ENCODE data around the gene METTL8.
"Not testable (repeated sequence)": the region's sequence is repeated elsewhere in the genome, so short reads cannot be mapped to it uniquely, and the experiment has no call there.

Gene METTL8

DNA sequence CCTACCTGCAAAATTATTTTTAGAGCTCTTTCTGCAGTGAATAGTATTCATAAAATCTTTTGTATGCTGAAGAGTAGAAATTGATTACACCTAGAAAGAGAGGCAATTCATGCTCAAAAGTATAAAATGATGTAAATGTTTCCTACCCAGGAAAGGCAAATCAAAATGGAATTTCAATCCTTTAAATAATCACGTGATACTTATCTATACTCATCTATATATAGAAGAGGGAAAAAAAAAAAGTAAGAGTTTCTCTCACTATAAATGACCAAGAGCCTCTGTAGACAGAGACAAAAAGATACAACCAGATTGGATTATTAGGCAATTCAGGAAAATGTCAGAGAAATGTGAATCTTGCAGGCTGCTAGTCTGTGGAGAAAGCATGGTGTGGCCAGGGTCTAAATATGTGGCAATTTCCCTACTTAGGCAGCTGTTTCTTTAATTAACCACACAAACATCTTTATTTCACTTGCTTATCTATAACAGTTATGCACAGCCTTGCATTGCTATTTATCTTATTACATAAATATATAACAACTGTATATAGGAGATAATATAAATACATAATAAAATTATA is 39.5 kb downstream of the METTL8 start:
- no peak for DNase-seq

DNA sequence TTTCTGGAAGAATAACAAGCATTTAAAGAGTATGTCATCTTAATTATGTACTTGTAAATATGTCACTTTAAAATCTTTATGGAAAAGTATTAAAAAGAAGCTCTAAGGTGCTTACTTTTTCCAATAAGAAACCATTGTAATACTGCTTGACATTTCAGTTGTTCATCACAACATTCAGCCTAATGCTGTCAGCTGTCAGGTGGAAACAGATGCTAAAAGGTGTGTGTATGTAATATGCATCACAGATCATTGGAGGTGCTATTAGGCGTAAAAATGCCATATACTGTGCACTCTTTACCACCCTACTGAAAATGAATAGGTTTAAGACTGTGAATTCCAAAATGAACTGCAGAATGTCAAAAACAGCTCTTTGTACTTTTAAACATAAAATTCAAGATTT is 40.3 kb downstream of the METTL8 start:
- no peak for DNase-seq

DNA sequence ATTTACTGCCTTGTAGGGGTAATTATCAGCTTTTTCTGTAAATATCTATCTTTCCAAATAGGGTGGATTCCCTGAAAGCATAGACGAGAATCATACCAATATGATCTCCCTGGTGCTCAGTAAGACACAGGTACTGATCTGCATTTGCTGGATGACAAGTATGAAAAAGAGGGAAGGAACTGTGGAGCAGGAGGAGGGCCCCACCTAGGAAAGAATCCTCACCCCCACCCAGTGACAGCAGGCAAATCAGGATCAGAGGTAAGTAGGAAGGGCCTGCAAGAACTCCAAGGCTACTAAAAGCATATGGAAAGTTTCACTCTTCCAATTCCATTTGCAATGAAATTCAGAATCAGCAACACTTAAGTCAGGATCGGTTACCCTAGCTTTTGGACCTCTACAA is 42.3 kb downstream of the METTL8 start:
- DNase-seq: no peak

DNA sequence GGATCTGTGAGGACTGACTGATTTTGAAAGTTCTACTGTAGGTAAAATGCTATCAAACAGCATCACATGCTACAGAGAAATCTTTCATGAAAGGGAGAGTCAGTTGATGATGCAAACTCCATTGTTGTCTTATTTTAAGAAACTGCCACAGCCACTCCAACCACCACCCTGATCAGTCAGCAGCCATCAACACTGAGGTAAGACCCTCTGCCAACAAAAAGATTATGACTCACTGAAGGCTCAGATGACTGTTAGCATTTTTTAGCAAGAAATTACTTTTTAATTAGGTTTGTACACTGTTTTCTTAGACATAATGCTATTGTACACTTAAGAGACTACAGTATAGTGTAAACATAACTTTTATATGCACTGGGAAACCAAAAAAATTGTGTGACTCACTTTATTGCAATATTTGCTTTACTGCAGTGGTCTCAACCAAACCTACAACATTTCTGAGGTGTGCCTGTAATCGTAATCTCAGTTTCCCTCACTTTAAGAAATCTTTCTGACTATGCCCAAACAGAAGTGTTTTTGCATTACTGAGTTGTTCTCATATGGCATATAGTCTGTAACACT is 42.8 kb downstream of the METTL8 start:
- DNase-seq: no peak

DNA sequence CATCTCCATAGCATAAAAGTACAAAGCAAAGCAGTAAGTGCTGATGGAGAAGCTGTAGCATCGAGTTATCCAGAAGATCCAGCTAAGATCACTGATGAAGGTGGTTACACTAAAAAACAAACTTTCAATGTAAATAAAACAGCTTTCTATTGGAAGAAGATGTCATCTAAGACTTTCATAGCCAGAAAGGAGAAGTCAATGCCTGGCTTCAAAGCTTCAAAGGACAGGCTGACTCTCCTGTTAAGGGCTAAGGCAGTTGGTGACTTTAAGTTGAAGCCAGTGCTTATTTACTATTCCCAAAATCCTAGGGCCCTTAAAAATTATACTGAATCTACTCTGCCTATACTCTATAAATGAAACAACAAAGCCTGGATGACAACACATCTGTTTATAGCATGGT is 44.0 kb downstream of the METTL8 start:
- no peak for DNase-seq

DNA sequence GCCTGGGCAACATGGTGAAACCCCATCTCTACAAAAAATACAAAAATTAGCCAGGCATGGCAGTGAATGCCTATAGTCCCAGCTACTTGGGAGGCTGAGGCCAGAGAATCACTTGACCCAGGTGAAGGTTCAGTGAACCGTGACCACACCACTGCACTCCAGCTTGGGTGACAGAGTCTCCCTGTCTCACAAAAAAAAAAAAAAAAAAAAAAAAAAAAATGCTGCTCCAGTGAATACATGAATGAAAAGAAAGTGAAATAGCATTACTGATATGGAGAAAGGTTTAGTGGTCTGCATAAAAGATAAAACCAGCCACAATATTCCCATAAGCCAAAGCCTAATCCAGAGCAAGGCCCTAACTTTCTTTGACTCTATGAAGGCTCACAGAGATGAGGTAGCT is 44.5 kb downstream of the METTL8 start:
- DNase-seq: no peak

DNA sequence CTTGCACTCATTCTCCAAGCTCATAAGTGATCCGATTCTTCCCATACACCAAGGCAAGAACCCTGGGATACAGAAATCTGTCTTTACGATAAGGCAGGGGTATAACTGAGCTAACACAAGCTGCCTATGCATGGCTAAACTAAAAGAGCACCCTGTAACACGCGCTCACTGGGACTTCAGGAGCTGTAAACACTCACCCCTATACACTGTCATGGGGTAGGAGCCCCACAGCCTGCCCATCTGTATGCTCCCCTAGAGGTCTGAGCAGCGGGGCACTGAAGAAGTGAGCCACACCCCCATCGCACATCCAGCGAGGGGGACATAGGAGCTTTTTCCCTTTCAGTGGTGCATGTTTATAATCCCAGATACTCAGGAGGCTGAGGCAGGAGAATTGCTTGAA is 46.7 kb downstream of the METTL8 start:
- no peak for DNase-seq

DNA sequence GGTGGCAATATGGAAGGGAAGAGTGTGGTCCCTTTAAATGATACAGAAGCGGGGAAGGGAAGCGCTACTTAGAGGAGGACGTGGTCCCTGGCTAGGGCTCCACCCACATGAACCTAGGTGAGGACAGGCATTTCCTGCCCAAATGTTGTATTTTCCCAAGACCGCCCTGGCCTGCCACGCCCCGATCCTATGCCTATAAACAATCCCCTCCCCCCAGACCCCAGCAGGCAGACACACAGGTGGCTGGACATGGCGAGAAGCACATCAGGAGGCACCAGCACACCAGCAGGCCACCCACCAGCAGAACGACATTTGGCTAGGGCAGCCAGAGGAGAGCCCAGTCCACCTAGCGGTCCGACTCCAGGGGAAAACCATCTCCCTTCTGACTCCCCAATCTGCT is 47.2 kb downstream of the METTL8 start:
- DNase-seq: no peak

DNA sequence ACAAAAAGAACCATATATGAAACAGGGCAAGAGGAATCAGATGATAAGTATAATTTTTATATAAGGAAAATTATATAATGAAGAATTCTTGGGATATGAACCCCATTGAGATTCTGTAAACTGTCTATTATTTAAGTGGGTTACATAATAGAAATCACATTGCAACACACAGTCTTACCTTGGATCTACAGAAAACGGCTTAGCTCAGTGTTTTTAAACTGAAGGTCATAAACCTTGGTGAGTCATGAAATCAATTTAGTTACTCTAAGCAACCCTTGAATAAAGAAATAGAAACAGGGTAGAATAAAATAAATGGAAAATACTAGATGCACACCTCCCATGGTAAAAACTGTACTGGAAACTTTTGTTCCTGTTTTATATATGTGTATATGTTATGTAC is 50.7 kb downstream of the METTL8 start:
- no peak for DNase-seq

DNA sequence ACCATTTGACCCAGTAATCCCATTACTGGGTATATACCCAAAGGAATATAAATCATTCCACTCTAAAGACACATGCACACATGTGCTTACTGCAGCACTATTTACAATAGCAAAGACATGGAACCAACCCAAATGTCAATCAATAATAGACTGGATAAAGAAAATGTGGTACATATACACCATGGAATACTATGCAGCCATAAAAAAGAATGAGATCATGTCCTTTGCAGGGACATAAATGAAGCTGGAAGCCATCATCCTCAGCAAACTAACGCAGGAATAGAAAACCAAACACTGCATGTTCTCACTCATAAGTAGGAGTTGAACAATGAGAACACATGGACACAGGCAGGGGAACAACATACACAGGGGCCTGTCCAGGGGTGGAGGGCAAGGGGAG is 51.6 kb downstream of the METTL8 start:
- not testable (repeated sequence) for DNase-seq

DNA sequence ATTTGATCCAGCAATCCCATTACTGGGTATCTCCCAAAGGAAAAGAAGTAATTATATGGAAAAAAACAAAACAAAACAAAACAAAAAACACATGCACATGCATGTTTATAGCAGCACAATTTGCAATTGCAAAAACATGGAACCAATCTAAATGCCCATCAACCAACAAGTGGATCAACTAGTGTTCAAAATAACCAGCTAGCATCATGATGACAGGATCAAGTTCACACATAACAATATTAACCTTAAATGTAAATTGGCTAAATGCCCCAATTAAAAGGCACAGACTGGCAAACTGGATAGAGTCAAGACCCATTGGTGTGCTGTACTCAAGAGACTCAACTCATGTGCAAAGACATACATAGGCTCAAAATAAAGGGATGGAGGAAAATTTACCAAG is 55.9 kb downstream of the METTL8 start:
- DNase-seq: not testable (repeated sequence)

DNA sequence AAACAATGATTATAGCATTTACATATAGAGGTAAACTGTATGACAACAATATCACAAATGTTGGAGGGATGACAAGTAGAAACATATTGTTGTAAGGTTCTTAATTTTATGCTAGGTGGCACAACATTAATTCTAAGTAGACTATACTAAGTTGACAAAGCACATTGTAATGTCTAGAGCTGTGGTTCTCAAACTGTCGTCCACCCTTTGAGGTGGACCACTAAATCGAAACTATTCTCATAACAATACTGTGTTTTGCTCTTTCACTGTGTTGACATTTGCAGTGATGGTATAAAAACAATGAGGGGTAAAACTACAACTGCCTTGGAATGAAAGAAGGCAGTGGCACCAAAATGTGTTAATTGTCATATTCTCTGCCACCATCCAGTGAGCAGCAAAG is 66.1 kb downstream of the METTL8 start:
- no peak for DNase-seq

DNA sequence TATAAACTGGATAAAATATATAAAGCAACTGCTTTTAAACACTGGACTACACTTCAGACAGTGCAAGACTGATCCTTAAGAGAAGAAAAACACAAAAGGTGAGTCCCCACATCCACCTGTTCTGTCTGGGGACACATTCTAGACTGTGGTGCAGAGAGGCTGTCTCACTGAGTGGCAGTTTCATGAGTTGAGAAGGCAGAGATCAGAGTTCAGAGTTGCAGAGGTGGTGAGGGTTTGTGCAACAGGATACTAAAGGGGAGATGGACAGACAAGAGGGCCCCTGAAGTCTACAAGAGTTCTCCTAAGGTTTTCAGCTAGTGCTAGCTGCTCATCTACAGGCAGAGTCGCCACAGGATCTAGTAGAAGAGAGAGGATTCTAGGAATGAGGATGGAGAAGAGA is 68.0 kb downstream of the METTL8 start:
- no peak for DNase-seq

DNA sequence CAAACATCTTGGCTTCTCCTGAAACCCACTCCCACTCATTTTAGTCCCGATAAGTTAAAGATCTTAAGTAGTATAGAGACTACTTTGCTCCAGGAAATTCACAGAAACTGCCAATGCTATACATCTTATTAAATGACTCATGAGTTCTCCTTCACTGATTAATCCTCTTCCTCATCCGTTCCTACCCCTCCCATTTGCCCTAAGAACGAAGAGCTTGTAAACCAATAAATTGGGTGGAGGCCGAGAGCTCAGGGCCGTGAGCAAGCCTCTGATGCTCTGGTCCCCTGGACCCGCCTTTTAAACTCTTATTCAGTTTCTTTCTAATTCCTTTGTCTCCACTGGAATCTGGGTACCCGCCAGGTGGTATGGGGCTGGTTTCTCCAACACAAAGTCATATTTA is 68.6 kb downstream of the METTL8 start:
- DNase-seq: no peak

DNA sequence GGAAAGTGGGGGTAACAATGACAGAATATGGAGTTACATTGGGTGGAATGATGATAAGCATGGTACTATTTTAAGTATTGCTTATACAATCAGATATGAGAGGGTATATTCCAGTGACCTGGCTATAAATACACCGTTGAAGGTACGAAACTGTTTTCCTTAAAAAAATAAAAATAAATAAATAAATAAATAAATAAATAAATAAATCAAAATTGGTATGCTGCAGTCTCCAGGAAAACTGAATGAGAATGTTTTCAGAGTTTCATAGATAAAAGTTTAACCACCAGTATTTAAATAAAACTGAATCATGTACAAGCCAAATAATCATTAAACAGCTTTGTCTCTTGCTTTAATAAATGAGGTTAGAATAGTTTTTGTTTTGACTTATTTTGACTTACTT is 71.4 kb downstream of the METTL8 start:
- DNase-seq: no peak

DNA sequence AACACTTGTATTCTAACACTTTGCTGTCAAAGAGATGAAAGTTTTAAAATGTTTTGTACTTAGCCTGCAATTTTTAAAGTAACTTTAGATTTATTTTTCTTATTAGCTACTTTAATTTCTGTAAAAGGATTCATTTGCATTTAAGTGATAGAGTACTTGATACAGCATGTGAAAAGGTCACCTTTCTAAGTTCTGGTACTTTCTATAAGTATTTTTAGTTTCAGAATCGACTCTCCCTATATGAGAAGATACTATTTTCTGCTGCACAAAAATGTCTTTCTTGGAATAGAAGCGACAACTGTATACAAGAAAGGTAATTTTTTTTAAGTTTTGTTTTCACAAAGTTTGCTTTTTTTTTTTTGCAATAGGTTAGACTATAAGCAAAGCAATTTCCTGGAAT is 72.9 kb downstream of the METTL8 start:
- DNase-seq: no peak

DNA sequence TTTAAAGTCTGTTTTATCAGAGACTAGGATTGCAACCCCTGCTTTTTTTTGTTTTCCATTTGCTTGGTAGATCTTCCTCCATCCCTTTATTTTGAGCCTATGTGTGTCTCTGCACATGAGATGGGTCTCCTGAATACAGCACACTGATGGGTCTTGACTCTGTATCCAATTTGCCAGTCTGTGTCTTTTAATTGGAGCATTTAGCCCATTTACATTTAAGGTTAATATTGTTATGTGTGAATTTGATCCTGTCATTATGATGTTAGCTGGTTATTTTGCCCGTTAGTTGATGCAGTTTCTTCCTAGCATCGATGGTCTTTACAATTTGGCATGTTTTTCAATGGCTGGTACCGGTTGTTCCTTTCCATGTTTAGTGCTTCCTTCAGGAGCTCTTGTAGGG is 80.0 kb downstream of the METTL8 start:
- DNase-seq: not testable (repeated sequence)

DNA sequence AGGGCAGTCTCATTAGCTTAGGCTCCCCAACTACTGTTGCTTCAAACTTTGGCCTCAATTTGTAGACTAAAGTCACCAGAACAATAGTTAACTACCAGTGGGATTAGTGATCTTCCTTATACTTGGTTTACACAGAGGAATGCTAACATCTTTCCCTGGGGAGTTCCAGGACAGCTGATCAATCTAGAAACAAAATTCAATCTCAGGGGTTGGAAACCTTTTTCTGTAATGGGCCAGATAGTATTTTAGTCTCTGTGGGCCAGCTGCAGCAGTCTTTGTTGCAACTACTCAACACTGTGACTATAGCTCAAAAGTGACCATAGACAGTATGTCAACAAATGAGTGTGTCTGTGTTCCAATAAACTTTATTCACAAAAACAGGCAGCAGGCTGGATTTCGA is 85.7 kb downstream of the METTL8 start:
- DNase-seq: no peak

DNA sequence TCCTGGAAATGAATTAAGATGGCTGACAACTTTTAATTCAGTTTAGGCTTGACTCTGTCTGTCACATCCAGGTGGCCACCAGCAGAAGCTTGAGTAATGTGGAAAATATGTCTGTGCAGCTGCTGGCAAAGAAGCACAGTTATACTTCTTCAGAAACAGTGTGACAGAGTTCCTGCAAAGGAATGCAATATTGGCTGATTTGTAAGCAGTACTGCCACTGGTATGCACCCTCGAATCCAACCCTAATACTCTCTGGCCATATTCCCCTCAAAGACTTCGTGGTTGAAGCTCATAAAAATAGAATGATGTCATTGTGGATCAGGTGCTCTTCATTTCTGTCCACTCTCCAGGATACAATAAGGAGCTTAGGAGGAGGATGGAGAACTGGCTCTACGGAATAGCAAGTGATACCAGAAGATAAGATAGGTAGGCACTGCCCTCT is 86.2 kb downstream of the METTL8 start:
- DNase-seq: no peak

DNA sequence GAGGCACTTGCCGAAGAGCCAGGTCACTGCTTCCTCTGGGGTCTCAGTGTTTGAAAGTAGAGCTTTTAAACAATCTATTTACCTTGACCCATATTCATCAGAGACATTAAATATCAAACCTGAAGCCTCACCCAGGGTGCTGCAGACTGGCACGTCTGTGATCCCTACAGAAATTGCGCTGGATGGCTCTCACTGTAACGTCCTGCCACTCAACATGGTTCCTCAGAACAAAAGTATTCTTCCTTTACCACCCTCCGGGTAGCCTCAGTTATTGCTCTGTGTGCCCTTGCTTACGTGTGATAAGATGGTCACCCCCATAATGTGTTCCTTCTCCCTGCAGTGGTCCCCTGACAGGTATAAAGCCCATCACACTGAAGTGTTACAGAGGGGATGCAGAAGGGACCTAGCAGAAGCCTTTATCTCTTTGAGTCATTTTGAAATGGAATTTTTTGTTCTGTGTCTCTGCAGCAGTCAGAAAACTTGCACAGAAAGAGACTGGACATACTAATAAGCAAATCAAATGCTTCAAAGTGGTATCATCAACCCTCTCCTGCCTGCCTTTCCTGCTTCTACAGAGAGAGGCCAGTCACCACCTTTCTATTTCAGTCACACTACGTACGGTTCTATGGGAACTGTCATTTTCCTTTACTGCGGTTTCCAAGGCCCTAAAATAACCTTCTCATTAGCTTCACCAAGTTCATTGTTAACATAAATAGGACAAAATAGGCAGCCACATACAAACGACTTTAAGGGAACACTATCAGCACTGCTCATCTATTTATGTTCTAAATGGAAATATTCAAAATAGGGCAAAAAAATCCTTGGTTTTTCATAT is 86.8 kb downstream of the METTL8 start:
- DNase-seq: no peak

DNA sequence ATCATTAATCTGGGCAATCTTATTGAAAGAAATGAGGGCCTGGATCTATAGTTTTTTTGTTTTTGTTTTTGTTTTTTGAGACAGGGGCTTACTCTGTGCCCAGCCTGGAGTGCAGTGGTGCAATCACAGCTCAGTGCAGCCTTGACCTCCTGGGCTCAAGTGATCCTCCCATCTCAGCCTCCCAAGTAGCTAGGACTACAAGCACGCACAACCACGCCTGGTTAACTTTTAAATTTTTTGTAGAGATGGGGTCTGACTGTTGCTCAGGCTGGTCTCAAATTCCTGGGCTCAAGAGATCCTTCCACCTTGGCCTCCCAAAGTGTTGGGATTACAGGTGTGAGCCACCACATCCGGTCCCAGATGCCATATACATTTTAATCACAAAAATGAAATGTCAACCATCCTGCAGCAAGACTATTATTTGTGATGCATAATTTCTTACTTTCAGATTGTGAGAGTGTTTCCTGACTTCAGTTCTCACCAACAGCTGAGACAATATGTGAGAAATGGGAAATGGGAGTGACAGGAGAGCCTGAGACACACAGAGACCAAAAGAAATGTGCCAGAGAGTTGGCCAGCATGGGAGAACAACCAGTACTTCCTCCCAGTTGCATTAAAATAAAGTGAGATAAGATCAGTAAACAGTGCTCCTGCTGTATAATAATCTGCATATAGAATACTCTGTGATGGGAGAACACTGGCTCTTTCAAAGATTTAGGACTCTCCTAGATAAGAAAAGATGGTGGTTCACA is 87.6 kb downstream of the METTL8 start:
- DNase-seq: no peak

DNA sequence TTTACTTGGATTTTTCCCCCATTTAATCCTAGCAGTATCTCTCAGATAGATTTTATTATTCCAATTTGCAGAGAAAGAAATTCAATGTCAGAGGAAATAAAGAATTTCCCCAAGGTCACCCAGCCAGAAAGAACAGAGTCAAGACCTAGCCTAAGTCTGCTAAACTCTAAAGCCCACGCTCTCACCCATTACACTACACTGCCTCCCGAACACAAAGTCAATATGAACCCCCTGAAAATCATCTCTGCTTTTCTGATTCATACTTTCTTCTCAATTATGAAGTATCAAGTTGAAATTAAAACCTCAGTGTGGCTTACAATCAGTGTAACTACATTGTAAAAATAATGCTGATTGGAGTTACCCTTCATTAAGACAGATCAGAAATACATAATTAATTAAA is 89.6 kb downstream of the METTL8 start:
- no peak for DNase-seq

DNA sequence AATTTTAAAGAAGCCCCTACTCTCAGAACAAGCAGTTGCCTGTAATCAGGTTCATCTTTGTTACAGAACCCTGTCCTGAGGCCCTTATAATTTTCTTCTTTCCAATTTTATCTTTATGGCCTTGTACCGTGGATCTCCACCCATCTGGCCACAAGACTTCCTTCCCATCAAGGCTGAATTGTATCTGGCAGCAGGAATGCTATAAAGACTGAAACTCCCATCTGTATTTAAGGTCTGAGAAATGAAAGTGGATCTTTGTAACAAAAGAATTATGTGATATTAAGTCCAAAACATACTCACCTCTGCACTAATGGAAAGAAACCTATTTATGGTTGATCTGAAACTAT is 91.8 kb downstream of the METTL8 start:
- DNase-seq: no peak
